HepG2 (cell line): ENCODE measurements around the gene EIF2B1. TPM values are rescaled to one million over a fixed set of nuclear protein-coding genes. Genes with fewer than 3 reads are reported as not detected.

ENCODE experiments used
- ATAC-seq: fragments of 200-7000 bp; cut with Tn5 transposase; 3 replicates; pipeline ENCODE4 v1.9.1; 2020; ENCODE audit warnings: mild to moderate bottlenecking, moderate library complexity
- BruUV-seq: library from RNA; stranded (reverse); fragments of 400-500 nt; replicated peaks from 2 replicates; lab custom pipeline; 2021; lab: Mats Ljungman, UMichigan
- CTCF ChIA-PET: fragments of 300-600 bp; formaldehyde crosslinking; extraction: SDS; loops from one replicate; lab custom pipeline; 2021; ENCODE audit warnings: low total read pairs, inconsistent platforms, low intra/inter-chr PET ratio; lab: Yijun Ruan, JAX
- POLR2A ChIA-PET: fragments of 350-600 bp; sonication (Branson Sonifier 250); formaldehyde crosslinking; loops from one replicate; lab custom pipeline; 2020; ENCODE audit warnings: antibody characterized with exemption, inconsistent platforms; lab: Yijun Ruan, JAX
- DNase-seq: peaks from one replicate; pipeline ENCODE4 v3.0.0-alpha.2; 2015; ENCODE audit warnings: low spot score
- FAIRE-seq: peaks from 3 replicates; lab custom pipeline; 2011; peaks lifted over from hg19 to GRCh38; lab: Jason Lieb, UNC
- H2AFZ ChIP-seq: one replicate; pipeline ENCODE4 v1.6.1; 2011; ENCODE audit warnings: low read length, inconsistent platforms
- H3K27ac ChIP-seq: fragments of 300-600 bp; 3 replicates; pipeline ENCODE4 v1.8.0; 2011; ENCODE audit warnings: mixed run types, mild to moderate bottlenecking, mixed read lengths, low read length, inconsistent platforms; ENCODE audit not compliant: insufficient read depth; ENCODE audit errors: extremely low read length
- H3K27me3 ChIP-seq, 2 experiments: fragments of 200-600 bp in 1 of 2; 2 replicates in 1 of 2; 3 replicates in 1 of 2; pipeline versions ENCODE4 v1.6.0 to v1.8.0; 2011; ENCODE audit warnings: low read length in 2 of 2, mild to moderate bottlenecking in 2 of 2, moderate library complexity in 2 of 2, inconsistent platforms in 1 of 2; ENCODE audit not compliant: insufficient read depth in 2 of 2, control insufficient read depth in 1 of 2
- H3K36me3 ChIP-seq, 2 experiments: fragments of 200-600 bp in 1 of 2; replicated peaks in 1 of 2; 2 replicates in 1 of 2; 3 replicates in 1 of 2; pipeline versions ENCODE4 v1.5.1 to v1.8.0; 2011; ENCODE audit warnings: low read length in 2 of 2, inconsistent platforms in 1 of 2; ENCODE audit not compliant: insufficient read depth in 2 of 2, control insufficient read depth in 1 of 2
- H3K4me1 ChIP-seq: 2 replicates; pipeline ENCODE4 v1.5.1; 2012; ENCODE audit warnings: low read length, inconsistent platforms; ENCODE audit not compliant: insufficient read depth
- H3K4me2 ChIP-seq: 2 replicates; pipeline ENCODE4 v1.6.0; 2011; ENCODE audit warnings: low read depth, low read length, inconsistent platforms
- H3K4me3 ChIP-seq, 3 experiments: fragments of 200-600 bp in 1 of 3; sonication (generic), shearing (Covaris generic) in 1 of 3; replicated peaks in 1 of 3; 2 replicates each; pipeline ENCODE4 v1.5.1; 2011 to 2016; ENCODE audit warnings: low read length in 3 of 3, inconsistent platforms in 2 of 3, low read depth in 2 of 3, mild to moderate bottlenecking in 2 of 3, control low read depth in 1 of 3, mixed read lengths in 1 of 3; ENCODE audit not compliant: insufficient read depth in 1 of 3
- H3K79me2 ChIP-seq: one replicate; pipeline ENCODE4 v1.6.1; 2011; ENCODE audit warnings: low read length, inconsistent platforms; ENCODE audit not compliant: insufficient read depth
- H3K9ac ChIP-seq: 2 replicates; pipeline ENCODE4 v1.6.0; 2011; ENCODE audit warnings: mild to moderate bottlenecking, low read depth, low read length, inconsistent platforms; ENCODE audit not compliant: insufficient read depth
- H3K9me3 ChIP-seq: 2 replicates; pipeline ENCODE4 v1.5.1; 2012; ENCODE audit warnings: mild to moderate bottlenecking, low read length
- H4K20me1 ChIP-seq: 2 replicates; pipeline ENCODE4 v1.6.0; 2011; ENCODE audit warnings: inconsistent platforms, mild to moderate bottlenecking, low read length, moderate library complexity; ENCODE audit not compliant: insufficient read depth
- GATAD1 ChIP-seq: IDR thresholded peaks from 2 replicates; pipeline ENCODE4 v1.6.1; 2016; ENCODE audit warnings: missing genetic modification reagents, missing compliant biosample characterization
- HNF1B ChIP-seq: sonication (generic); formaldehyde crosslinking; IDR thresholded peaks from 2 replicates; pipeline ENCODE4 v1.5.1; 2020; ENCODE audit warnings: mild to moderate bottlenecking, moderate library complexity, missing genetic modification reagents
- MED1 ChIP-seq: sonication (generic); formaldehyde crosslinking; IDR thresholded peaks from 2 replicates; pipeline ENCODE4 v1.4.0; 2020; ENCODE audit warnings: missing genetic modification reagents
- NFYC ChIP-seq: IDR thresholded peaks from 2 replicates; pipeline ENCODE4 v1.6.1; 2016; ENCODE audit warnings: missing genetic modification reagents, missing compliant biosample characterization
- POGZ ChIP-seq: sonication (generic); formaldehyde crosslinking; IDR thresholded peaks from 2 replicates; pipeline ENCODE4 v1.4.0; 2020; ENCODE audit warnings: mild to moderate bottlenecking, missing genetic modification reagents
- RXRA ChIP-seq: sonication (generic); formaldehyde crosslinking; IDR thresholded peaks from 2 replicates; pipeline ENCODE4 v1.5.1; 2020; ENCODE audit warnings: missing genetic modification reagents
- TAF15 ChIP-seq: fragments of 200-400 bp; formaldehyde crosslinking; IDR thresholded peaks from one replicate; pipeline ENCODE4 v1.6.1; 2018; ENCODE audit warnings: mild to moderate bottlenecking, low read depth, low read length; ENCODE audit not compliant: poor library complexity, severe bottlenecking
- XRCC5 ChIP-seq: fragments of 200-400 bp; formaldehyde crosslinking; optimal IDR thresholded peaks from 2 replicates; pipeline ENCODE3; 2017; ENCODE audit warnings: mild to moderate bottlenecking, low read length
- ZNF142 ChIP-seq: sonication (generic); formaldehyde crosslinking; IDR thresholded peaks from 2 replicates; pipeline ENCODE4 v1.4.0; 2020; ENCODE audit warnings: missing genetic modification reagents
- ZNF670 ChIP-seq: sonication (generic); formaldehyde crosslinking; IDR thresholded peaks from 2 replicates; pipeline ENCODE4 v1.8.0; 2022; ENCODE audit warnings: mild to moderate bottlenecking, missing genetic modification reagents, borderline replicate concordance
- ZSCAN31 ChIP-seq: sonication (generic); formaldehyde crosslinking; IDR thresholded peaks from 2 replicates; pipeline ENCODE4 v1.5.0; 2020; ENCODE audit warnings: low read depth, mild to moderate bottlenecking, missing genetic modification reagents
- WGBS: methylation state at CpG from one replicate; pipeline ENCODE4 v1.1.6; 2017; ENCODE audit warnings: low lambda C conversion rate; 5-methylcytosine and 5-hydroxymethylcytosine counted together
- in situ Hi-C: cut with HindIII; loops from 2 replicates; pipeline ENCODE4 v1.10.0; 2017; ENCODE audit warnings: low pct_unique_long_range_greater_than_20kb; ENCODE audit not compliant: extremely low pct_ligation_motif_present
- intact Hi-C: fragments of 100-400 bp; cut with micrococcal nuclease; formaldehyde crosslinking; loops from one replicate; pipeline ENCODE4 v1.10.0; 2022; ENCODE audit not compliant: unreplicated experiment
- polyA plus RNA-seq, 8 experiments: library from polyadenylated mRNA; depleted of rRNA in 3 of 8; stranded (reverse) in 7 of 8; unstranded in 1 of 8; fragments of >200 nt; fragmentation: Illumina TruSeq in 4 of 8; extraction: Trizol in 4 of 8; gene quantifications; 2 replicates each; pipeline versions ENCODE4 v1.2.1 to v1.2.3, GENCODE V29; 2011 to 2016; ENCODE audit warnings: low read depth in 4 of 8, missing spikeins in 1 of 8, mixed read lengths in 1 of 8; ENCODE audit not compliant: insufficient read depth in 1 of 8
- total RNA-seq, 5 experiments: library from RNA; depleted of rRNA; stranded (reverse); fragments of >200 nt; fragmentation: Illumina TruSeq; extraction: Trizol; gene quantifications; 2 replicates each; pipeline ENCODE4 v1.2.3, GENCODE V29; 2016; ENCODE audit warnings: low read depth in 1 of 5
- TF ChIP-seq, protein P1 (sequence below): sonication (generic); formaldehyde crosslinking; conservative IDR thresholded peaks from 2 replicates; pipeline ENCODE4 v1.8.1; 2023; ENCODE audit warnings: missing genetic modification reagents
- TF ChIP-seq, protein P2 (sequence below): sonication (generic); formaldehyde crosslinking; IDR thresholded peaks from 2 replicates; pipeline ENCODE4 v1.4.0; 2020; ENCODE audit warnings: missing genetic modification reagents

EIF2B1 gene
- total and polyA plus RNA-seq, 2 of the 13 experiments (the other 11 are each of a cell fraction or from before 2014, with no cell fraction given) = 18.7 to 37.4 TPM

DNA sequence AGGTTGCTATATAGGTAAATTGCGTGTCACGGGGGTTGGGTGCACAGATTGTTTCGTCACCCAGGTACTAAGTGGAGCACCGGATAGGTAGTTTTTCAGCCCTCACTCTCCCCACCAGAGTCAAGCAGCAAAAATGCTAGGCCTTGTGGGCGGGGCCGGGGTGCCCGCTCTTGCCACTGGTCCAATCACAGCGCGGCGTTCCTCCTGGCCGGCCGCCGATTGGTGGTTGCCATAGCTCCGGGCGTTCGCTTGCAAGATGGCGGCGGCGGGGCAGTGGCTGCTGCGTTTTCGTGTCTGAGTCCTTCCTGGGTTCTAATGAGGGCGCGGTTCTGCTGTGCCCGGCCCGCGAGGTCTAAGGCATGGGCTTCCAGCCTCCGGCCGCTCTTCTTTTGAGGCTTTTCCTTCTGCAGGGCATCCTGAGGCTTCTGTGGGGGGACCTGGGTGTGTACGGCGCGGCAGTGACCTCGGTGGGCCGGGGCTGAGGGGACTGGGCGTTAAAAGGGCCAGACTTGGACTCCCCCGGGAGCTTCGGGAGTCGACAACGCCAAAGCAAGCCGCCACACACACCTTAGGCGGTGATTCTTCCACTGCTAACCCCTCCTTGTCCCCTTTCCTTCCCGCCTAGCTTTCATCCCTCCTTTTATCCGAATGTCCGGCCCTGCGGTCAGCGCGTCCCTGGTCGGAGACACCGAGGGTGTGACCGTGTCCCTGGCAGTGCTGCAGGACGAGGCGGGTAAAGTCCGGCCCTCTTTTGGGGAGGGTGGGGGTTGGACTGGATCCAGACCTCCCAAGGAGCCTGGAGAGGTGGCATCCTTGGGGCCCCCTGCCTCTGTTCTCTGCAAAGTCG, 37.6 kb upstream of the EIF2B1 start, which contains the start of gene TCTN2:
TSS of gene TCTN2 (plus strand) at position 232 of the 847 bp plus-strand sequence. CDS start at position 360, 128 bp downstream.
- ChIA-PET CTCF (no interaction called here), POLR2A (interaction anchor here (0.6 to 1.3 kb wide), 4 partner anchors 40 to 129 kb away, joined by 3 to 6 read pairs (median 4); partner anchors contain the start of genes ATP6V0A2 and TMED2)
- H3K36me3 ChIP-seq = peaks cover 0 to 5% of the 10 kb centered on the region in 2 experiments; a peak in 3 of 5 replicates
- H3K4me3 ChIP-seq = peak within 1 kb of the TSS; percentile 76 to 92 (median 89)
- BruUV-seq = TSS peak; percentile 77
- peak; percentile 80 for FAIRE-seq
- no peaks in the 10 kb centered on the region for H3K27me3 ChIP-seq
- H3K4me1 ChIP-seq = peaks cover 7% of the 10 kb centered on the region
- H3K4me2 ChIP-seq = peak within 1 kb of the TSS; percentile 89
- peak within 1 kb of the TSS; percentile 85 for H2AFZ ChIP-seq
- no peaks in the 10 kb centered on the region for H3K9me3 ChIP-seq
- DNase-seq = peak; percentile 85
- intact Hi-C loops = no loop called here
- H4K20me1 ChIP-seq = no peaks in the 10 kb centered on the region
- peak within 1 kb of the TSS; percentile 41 for H3K27ac ChIP-seq
- peak; percentile 99 for ATAC-seq
- under 1% methylated on average over 48 of the region's 53 CpGs for WGBS
- H3K79me2 ChIP-seq = no peaks in the 10 kb centered on the region
- H3K9ac ChIP-seq = peak within 1 kb of the TSS; percentile 73
- in situ Hi-C loops = no loop called here
- 0 out of 2 replicates have a peak, but pooled peaks have one; percentile 15 for TF ChIP-seq MED1 (CRISPR knock-in tag)
- 0 out of 2 replicates have a peak, but pooled peaks have one; percentile 27 for TF ChIP-seq ZSCAN31 (CRISPR knock-in tag)
- peak; percentile 91 for TF ChIP-seq NFYC (CRISPR knock-in tag)
- TF ChIP-seq RXRA = 0 out of 2 replicates have a peak, but pooled peaks have one; percentile 27
- TF ChIP-seq ZNF142 = 0 out of 2 replicates have a peak, but pooled peaks have one; percentile 23
- peak; percentile 92 for TF ChIP-seq GATAD1 (CRISPR knock-in tag)
- TF ChIP-seq, protein P1, sequence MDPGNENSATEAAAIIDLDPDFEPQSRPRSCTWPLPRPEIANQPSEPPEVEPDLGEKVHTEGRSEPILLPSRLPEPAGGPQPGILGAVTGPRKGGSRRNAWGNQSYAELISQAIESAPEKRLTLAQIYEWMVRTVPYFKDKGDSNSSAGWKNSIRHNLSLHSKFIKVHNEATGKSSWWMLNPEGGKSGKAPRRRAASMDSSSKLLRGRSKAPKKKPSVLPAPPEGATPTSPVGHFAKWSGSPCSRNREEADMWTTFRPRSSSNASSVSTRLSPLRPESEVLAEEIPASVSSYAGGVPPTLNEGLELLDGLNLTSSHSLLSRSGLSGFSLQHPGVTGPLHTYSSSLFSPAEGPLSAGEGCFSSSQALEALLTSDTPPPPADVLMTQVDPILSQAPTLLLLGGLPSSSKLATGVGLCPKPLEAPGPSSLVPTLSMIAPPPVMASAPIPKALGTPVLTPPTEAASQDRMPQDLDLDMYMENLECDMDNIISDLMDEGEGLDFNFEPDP = no peak
- TF ChIP-seq XRCC5 = peak; percentile 20
- TF ChIP-seq, protein P2, sequence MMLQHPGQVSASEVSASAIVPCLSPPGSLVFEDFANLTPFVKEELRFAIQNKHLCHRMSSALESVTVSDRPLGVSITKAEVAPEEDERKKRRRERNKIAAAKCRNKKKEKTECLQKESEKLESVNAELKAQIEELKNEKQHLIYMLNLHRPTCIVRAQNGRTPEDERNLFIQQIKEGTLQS = no peak
- peak; percentile 40; the same call in 1 of the 2 replicates for TF ChIP-seq POGZ (CRISPR knock-in tag)
- no peak for TF ChIP-seq ZNF670
- TF ChIP-seq TAF15 = no peak
- TF ChIP-seq HNF1B (CRISPR knock-in tag) = peak; percentile 65; the same call in 1 of the 2 replicates
